Fibroblast of skin of scalp (primary cell): ENCODE measurements around the gene MYPOP.
"Not testable (repeated sequence)": the region's sequence is repeated elsewhere in the genome, so short reads cannot be mapped to it uniquely, and the experiment has no call there.

Source experiments
- DNase-seq: peaks from one replicate; pipeline ENCODE4 v3.0.0-alpha.2; 2013

MYPOP gene

DNA sequence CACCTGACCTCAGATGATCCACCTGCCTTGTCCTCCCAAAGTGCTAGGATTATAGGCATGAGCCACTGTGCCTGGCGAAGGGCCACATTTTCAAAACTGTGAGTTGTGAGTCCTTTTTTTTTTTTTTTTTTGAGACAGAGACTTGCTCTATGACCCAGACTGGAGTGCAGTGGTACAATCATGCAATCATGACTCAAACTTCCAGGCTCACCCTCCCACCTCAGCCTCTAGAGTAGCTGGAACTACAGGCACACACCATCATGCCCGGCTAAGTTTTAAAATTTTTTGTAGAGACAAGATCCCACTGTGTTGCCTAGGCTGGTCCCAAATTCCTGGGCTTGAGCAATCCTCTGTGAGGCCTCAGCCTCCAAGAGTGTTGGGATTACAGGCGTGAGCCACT lies 3.8 kb upstream of the MYPOP start:
- no peak for DNase-seq

DNA sequence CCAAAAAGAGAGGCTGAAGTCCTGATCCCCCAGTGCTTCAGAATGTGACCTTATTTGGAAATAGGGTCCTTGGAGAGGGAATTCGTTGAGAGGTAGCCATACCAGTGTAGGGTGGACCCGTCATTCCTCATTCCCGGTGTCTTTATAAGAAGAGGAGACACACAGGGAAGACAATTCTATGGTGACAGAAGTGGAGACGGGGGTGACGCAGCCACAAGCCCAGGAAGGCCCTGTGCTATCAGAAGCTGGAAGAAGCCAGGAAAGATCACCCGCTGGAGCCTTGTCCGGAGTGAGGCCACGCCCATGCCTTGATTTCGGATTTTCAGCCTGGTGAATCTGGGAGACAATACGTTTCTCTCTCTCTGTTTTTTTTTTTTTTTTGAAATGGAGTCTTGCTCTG lies 2.6 kb upstream of the MYPOP start:
- no peak for DNase-seq

DNA sequence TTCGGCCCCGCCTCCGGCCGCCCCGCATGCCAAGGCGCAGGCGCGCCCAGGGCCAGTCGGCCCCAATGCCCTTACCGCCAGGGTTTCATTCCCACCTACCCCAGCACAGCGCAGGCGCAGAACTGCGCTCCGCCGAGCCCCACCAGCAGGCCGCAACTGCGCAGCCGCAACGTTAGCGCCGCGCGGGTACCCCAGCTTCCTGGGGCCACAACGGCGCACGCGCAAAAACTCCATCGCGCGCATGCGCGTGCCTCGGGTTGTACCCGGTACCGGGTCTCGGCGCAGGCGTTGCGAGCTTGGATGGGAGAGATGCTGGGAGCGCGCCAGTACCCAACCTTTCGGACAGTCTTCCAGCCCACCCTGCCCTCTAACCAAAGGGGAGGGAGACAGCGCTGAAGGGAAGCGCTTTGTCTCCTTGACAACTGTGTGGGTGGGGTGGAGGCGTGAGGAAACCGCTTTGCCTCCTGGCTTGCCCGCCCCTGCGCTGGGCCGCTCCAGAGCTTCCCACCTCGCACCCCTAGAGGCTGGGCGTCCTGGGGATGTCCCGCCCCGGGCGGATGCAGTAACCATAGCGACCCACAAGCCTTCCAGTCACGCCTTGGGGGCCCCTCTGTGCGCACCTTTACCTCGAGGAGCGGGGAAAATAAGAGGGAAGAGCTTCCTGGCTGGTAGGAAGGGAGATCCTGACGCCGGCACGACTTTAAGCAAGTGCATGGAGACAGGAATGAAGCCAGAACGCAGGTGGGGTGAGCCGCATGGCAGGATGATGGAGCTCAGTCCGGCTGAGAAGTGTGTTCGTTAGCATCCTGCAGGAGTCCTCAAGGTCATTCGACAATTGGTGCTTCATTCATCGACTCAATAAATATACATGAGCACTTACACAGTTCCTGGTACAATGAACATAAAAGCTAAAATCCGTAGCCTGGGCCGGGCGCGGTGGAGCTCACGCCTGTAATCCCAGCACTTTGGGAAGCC lies 525 bp upstream of the MYPOP start:
- DNase-seq = peak; percentile 97

DNA sequence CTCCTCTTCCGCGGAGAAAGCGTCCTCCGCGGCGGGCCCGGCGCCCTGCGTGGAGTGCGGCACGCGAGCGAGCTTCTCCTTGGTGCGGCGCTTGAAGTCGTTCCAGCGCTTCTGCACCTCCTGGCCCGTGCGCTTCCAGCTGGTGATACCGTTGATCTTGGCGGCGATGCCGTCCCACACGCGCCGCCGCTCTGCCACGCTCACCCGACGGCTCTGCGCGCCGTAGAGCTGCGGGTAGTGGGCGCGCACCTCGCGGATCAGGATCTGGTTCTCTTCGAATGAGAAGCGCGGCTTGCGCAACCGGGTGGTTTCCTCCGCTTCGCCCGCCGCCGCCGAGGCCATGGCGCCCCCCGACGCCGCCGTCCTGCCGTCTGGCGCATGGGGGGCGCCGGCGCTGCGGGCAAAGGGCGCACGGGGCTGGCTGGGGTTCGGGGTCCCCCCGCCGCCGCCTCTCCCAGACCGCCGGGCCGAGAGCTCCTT lies 941 bp downstream of the MYPOP start:
- peak; percentile 34 for DNase-seq

DNA sequence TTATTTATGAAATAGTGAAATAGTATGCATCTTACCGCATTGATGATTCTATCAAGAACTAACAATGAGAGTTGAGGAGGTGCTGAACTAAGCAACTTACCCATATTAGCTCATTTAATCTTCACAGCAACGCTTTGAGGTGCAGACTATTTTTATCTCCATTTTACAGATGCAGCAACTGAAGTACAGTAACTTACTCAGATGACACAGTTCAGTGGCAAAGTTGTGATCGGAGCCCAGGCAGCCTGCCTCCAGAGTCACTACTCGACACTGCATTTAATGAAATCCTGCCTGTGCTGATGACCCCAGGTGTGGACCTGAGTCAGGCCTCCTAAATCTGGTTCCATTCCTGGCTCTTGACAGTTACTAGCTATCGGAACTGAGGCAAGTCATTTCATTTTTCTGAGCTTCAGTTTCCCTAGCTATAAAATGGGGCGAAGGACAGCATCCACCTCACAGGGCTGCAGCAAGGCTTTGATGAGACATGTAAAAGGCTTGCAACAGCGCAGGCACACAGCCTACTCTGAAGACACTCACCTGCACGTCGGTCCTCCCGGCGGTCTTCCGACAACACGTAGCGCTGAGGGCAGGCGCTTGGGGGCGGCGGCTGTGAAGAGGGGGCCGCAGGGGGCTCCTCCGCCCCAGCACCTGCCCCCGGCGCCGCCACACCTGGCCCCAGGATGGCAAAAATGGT lies 1.5 kb downstream of the MYPOP start:
- DNase-seq = no peak

DNA sequence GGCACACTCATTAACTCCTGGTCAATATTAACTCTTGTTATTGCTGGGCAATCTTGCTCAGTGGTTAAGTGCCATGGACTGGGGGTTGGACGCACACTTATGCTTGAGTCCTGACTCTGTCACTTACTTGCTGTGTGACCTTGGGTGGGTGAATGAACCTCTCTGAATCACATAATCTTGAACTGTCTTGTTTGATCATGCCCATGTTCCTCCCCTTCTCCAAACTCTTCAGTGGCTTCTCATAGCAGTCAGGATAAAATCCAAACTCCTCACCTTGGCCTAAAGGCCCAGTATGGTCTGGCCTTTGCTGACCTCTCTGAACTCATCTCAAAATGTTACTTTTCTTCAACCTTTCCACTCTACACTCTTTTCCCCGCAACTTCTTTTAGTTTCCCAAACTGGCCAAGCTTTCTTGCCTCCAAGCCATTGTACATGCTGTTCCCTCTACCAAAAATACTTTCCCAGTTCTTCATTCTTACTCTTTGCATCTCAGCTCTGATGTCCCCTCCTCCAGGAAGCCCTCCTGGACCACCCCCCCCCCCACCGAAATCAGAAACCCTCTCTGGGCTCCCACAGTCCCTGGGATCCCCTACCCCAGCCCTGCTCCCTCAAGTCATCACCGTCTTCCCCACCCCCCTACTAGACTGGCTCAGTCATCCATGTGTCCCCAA lies 2.4 kb downstream of the MYPOP start:
- no peak for DNase-seq

DNA sequence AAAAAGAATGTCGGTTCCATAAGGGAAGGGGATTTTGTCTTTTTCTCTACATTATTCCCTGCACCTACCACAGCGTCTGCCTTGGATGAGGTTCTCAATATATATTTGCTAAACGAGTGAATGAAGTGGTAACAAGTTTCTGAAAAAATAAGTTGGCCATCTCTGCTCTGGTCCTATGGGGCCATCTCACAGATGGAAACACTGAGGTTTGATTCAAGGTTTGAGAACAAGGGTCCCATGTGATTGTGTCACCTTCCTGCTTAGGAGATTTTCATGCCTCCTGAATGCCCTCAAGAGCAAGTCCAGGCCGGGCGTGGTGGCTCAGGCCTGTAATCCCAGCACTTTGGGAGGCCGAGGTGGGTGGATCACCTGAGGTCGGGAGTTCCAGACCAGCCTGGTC lies 3.2 kb downstream of the MYPOP start:
- no peak for DNase-seq

DNA sequence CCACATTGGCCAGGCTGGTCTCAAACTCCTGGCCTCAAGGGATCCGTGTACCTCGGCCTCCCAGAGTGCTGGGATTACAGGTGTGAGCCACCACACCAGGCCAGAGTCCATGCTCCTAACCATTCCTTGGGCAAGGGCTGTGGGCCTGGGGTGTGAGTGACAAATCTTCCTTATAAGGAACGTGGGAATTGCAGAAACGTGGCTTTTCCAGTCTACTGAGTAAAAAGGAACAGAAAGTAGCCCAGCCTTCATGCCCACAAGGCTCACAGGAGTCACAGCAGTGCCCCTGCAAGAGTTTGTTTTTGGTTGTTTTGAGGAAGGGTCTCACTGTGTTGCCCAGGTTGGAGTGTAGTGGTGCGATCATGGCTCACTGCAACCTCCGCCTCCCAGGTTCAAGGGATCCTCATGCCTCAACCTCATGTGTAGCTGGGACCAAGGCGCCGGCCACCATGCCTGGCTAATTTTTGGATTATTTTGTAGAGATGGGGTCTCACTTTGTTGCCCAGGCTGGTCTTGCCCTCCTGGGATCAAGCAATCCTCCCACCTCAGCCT lies 5.1 kb downstream of the MYPOP start:
- DNase-seq = no peak

DNA sequence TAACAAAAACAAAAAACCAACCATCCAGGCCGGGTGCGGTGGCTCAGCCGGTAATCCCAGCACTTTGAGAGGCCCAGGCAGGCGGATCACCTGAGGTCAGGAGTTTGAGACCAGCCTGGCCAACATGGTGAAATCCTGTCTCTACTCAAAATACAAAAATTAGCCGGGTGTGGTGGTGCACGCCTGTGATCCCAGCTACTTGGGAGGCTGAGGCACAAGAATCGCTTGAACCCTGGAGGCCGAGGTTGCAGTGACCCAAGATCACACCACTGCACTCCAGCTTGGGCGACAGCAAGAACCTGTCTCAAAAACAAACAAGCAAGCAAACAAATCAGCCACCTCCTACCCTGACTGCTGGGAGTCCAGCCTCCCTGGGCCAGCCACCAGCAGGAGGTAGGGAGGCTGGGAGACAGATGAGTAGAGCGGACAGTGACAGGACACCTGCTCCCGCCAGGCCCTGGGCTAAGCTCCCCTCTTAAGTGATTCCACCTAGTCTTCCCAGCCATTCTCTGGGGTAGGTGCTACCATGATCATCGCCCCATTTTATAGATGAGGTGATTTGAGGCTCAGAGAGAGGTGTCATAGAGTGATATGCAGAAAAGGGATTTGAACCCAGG lies 6.3 kb downstream of the MYPOP start:
- not testable (repeated sequence) for DNase-seq

DNA sequence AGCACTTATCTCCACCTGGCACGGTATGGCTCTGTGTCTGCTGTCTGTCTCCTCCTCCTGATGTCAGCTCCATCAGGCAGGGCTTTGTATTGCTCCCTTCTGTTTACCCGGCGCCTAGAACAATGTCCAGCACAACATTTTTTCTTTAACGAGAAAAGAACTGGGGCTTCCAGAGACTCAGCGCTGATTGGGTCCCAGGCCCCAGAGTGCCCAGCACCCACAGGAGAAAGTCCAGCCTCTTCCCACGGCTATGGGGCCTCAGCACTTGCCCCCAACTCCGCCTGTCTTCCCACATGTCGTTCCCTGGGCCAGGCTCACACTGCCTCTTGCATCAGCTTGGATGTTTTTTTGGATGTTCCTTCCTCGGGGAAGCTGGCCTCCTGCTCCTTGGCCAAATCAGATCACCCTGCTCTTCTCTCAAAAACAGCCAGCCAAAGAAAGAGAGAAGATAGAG lies 6.9 kb downstream of the MYPOP start:
- no peak for DNase-seq

DNA sequence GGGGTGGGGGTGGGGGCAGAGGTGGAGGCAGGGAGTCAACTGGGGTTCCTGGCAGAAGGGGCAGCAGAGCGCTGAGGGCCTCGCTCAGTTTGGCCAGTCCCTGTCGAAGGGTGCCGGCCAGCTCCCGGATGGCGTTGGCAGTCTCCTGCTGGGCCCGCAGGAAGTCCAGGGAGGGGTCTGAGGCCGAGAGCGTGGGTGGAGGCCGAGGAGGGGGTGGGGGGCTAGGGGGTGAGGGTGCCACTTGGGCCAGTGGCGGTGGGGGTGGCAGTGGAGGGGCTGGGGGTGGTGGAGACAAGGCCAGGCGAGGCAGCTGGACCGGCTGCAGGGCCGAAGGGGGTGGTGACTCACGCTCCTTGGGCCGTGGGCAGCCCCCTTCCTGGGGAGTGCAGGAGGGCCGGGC lies 11.5 kb downstream of the MYPOP start:
- DNase-seq = no peak

DNA sequence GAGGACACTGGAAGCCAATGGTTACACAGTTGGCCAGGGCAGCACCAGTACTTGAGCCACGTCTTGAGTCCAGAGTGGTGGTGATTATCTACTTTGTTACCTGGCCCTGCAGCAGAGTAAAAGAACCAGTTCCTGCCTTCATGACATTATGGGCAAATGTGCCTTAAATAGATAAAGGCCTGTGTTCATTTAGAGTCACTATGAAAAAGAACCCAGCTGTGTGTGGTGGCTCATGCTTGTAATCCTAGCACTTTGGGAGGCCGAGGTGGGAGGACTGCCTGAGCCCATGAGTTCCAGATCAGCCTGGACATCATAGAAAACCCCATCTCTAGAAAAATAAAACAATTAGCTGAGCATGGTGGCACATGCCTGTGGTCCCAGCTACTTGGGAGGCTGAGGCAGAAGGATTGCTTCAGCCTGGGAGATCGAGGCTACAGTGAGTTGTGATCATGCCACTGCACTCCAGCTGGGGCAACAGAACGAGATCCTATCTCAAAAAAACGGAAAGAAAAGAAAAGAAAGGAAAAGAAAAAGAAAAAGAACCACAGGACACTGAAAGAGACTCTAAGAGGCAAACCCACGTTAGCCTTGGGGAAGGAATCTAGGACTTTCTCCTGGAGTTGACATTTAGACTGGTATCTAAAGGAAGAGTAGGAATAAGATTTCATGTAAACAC lies 13.1 kb downstream of the MYPOP start:
- no peak for DNase-seq

DNA sequence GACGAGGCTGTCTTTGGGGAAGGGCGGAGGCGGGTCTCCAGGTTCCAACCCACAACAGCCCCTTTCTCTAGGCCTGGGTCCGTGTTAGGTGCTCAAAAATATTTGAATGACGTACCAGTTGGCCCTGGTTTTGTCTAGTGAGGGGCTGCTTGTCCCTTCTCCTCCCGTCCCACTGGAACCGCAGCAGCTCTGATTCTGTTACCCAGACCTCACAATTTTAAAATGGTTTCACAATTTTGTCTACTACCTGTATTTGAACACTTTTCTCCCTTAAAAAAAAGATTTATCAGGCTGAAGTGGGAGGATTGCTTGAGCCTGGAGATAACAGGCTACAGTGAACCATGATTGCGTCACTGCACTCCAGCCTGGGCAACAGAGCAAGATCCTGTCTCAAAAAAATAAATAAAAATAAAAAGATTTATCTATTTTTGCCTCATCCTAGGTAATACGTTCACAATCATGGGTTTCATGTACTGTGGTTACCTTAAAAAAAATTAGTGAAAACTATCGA lies 15.2 kb downstream of the MYPOP start:
- no peak for DNase-seq

DNA sequence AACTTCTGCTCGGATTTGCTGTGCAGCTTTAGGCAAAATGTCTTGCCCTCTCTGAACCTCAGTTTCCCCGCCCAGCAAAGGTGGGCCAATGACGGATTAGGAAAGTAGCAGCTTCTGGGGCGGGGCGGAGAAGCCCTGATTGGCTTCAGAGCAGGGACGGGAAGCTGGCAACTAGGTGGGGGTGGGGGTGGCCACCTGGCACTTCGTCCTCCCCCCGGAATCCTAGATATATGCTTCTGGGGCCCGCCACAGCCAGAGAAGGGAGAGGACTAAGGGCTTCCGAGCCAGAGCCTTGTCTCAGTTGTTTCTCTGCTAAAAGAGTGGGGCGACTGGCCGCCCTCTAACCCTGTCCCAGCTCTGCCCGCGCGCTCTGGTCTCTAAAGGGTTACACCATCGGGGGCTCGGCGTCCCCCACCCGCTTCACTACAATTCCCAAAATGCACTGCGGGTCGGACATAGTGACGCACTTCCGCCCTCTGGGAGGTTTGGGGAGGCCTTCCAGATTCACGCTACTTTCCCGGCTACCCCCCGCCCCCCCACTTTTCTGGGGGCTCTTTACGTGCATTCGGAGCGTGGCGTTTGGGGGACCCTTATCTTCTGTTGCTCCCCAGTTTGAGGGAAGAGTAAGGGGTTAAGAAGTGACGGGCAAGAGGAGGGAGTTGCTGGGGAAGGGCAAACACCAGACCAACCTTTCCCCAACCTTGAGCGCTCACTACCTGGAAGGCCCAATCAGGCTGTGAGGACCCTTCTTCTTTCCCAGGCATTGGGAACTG lies 15.8 kb downstream of the MYPOP start:
- peak; percentile 94 for DNase-seq

DNA sequence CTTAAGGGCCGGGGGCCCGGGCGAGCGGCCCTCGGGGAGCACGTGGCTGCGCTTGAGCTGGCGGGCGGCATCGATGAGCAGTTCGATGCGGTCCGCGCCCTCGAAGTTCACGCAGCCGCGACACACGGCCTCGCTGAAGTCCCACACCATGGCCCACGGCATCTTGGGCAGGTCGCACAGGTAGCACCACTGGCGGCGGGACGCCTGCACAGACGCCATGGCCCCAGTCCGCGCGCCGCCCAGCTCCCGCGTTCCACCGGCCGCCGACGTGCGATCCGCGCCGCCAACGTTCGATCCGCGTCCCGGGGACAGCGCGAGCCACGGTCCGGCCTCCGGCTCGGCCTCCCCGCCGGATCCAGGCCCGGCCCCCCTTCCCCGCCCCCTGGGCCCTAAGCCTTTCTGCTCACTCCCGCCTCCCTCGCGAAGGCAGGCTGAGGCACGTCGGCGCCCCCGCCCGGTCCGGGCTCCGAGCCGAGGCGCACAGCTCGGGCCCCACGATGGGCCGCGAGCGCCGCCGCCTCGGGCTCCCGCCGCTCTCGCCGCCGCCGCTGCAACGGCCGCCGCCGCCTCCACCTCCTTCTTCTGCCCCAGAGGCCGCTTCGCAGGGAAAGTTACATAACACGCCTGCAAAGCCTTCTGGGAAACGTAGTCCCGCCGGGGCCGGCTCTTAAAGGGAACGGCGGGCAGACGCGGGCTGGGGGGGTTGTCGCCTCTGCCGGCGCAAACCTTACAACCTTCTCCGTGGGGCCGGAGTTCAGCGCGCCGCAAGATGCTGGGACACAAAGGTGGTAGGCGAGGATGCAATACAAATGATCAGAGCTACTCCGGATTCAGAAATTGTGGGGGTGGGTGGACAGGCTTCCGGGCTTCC lies 16.6 kb downstream of the MYPOP start, which contains the start of gene IRF2BP1:
TSS of gene IRF2BP1 (minus strand) at position 586 of the 871 bp plus-strand sequence. CDS start at position 219, 367 bp downstream.
- DNase-seq = peak; percentile 93

DNA sequence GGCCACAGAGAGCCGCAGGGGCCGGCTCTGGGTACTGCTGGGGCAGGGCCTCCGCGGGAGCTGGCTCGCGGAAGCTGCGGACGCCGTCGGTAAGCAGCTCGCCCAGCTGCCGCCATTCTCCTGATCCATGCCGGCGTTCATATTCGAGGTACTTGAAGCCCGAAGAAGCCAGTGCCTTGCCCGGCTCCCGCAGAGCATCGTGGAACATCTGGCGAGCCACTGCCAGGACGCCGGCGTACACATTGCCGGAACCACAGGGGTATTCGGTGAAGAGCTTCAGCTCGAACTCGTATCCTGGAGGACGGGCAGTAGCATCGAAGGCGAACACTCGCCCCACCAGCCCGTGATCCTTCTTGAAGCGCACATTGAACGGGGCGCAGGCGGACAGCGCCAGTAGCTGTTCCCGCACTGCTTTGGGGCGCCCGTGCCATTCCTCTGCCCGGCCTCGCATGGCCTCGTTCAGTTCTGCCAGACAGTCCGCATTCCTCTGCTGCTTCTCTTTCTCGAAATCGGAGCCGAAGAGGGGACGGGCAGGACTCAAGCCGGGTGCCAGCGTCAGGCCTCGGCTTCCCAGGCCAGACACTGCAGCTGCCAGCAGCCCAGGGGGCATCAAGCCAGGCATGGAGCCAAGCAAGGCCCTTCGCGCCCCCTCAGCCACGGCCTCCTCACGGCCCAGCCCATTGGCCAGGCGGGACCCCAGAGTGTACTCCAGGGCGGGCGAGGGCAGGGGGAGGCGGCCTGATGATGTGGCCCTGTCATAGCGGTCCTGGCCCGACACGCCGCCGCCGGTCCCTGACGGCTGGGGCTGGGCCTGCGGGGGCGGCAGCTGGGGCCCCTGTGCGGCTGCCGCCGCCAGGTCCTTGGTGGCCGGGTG lies 17.5 kb downstream of the MYPOP start:
- no peak for DNase-seq

DNA sequence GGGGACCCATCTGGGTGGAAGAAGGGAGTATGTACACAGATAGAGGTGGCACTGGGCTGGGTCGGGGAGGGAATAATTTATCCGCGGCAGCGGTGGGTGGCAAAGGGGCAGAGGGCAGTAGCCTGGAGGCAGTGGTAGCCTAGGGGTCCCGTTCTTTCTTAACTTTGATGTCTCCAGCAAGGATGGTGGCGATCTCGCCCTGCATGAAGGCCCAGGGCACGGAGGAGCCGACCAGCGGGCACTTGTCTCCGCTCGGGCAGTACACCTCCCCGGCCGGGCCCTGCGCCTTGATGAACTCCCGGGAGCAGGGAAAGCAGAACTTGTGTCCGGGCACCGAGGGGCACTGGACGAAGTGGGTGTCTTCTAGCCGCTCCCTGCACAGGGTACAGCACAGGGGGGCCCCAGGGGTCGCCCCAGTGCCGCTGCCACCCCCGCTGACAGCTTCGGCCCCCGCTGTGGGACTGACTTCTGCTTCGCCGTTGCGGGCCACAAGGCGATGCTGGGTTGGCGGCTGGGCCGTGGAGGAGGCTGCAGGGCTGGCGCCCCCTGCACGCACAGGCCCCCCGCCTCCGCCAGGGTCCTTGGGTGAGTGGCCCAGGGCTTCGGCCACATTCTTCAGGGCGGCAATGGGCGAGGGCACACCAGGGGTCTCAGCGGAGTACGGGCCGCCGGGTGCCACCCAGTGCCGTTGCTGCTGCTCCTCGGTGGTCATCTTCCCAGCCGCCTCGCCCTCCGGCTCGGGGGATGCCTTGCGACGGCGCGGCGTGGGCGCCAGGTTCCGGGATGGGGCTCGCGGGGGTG lies 18.3 kb downstream of the MYPOP start:
- no peak for DNase-seq

DNA sequence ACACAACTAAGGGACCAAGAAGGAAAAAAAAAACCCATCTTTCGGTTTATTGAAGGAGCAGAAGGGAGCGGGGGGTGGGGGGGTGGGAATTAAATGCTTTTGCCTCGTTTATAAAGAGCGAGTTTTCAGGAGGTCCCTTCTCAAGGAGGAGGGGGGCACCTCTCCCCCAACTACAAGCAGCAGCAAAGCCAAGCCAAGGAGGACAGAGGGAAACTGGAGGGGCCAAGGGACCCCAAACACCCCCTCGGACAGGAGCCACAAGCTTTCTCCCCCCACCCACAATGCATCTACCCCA lies 18.9 kb downstream of the MYPOP start:
- DNase-seq = no peak
